Measurements from ENCODE around the gene MBNL2.

The MBNL2 gene

GRCh38 chr13:97316390-97316789 lies 94.3 kb downstream of the MBNL2 start:
- DNase-seq: no peak
- peaks cover 0 to 2% (median 0%) of the 10 kb centered on the region in 4 experiments for H3K36me3 ChIP-seq (ENCODE audit: control insufficient read depth in 4 of 4, insufficient read depth in 4 of 4, low read length in 3 of 4)
- CTCF ChIA-PET: interaction anchor here (0.6 kb wide), 1 partner anchor 206 kb away, joined by 3 read pairs; no protein-coding TSS in a partner anchor
- no peak overlapping the region for H3K27ac ChIP-seq (ENCODE audit: insufficient read depth in 1 of 2, low read depth in 1 of 2, low read length in 2 of 2, poor library complexity in 1 of 2, severe bottlenecking in 2 of 2)
- no peaks in the 10 kb centered on the region for H3K9me3 ChIP-seq (ENCODE audit: control extremely low read depth in 1 of 5, control insufficient read depth in 4 of 5, insufficient read depth in 2 of 5, low read depth in 1 of 5, low read length in 4 of 5)
- 100% methylated on average over 1 of the region's 2 CpGs for WGBS (ENCODE audit: insufficient coverage)
- POLR2A ChIA-PET: no interaction called here
- no peak overlapping the region for H3K4me3 ChIP-seq (ENCODE audit: control insufficient read depth in 1 of 7, extremely low read depth in 1 of 7, insufficient read depth in 4 of 7, low read depth in 2 of 7, low read length in 6 of 7)
- no peaks in the 10 kb centered on the region for H3K27me3 ChIP-seq (replicated peaks in 2 of 5; ENCODE audit: control insufficient read depth in 4 of 5, insufficient read depth in 5 of 5, low read length in 4 of 5)
- no peaks in the 10 kb centered on the region for H3K4me1 ChIP-seq (ENCODE audit: control extremely low read depth in 1 of 4, control insufficient read depth in 4 of 4, insufficient read depth in 4 of 4, low read length in 3 of 4)

DNA sequence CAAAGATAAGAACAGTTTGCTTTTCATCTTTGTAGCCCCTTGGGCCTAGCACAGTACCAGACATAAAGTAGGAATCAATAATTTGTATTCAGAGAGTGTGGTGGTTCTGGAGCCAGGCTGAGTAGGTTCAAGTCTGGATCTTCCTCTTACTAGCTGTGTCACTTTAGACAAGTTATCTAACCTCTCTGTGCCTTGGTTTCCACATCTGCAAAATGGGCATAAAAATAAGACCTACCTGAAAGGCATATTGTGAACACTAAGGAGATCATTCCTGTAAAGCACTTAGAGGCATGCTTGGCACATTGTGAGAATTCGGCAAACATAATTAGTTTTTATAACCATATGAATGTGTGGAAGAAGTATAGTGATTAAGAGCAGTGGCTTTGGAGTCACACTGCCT lies 95.8 kb downstream of the MBNL2 start:
- Histone ChIP-seq H3K4me3 (ENCODE audit: control insufficient read depth in 1 of 7, extremely low read depth in 1 of 7, insufficient read depth in 4 of 7, low read depth in 2 of 7, low read length in 6 of 7) (no peak overlapping the region), H3K36me3 (ENCODE audit: control insufficient read depth in 4 of 4, insufficient read depth in 4 of 4, low read length in 3 of 4) (peaks cover 0 to 2% (median 0%) of the 10 kb centered on the region in 4 experiments), H3K9me3 (ENCODE audit: control extremely low read depth in 1 of 5, control insufficient read depth in 4 of 5, insufficient read depth in 2 of 5, low read depth in 1 of 5, low read length in 4 of 5) (no peaks in the 10 kb centered on the region), H3K27me3 (replicated peaks in 2 of 5; ENCODE audit: control insufficient read depth in 4 of 5, insufficient read depth in 5 of 5, low read length in 4 of 5) (no peaks in the 10 kb centered on the region), H3K27ac (ENCODE audit: insufficient read depth in 1 of 2, low read depth in 1 of 2, low read length in 2 of 2, poor library complexity in 1 of 2, severe bottlenecking in 2 of 2) (no peak overlapping the region), H3K4me1 (ENCODE audit: control extremely low read depth in 1 of 4, control insufficient read depth in 4 of 4, insufficient read depth in 4 of 4, low read length in 3 of 4) (no peaks in the 10 kb centered on the region)
- DNase-seq: no peak
- POLR2A ChIA-PET: no interaction called here
- WGBS (ENCODE audit: insufficient coverage): no CpG with 5 or more reads among the region's 1 CpG
- CTCF ChIA-PET: interaction anchor here (1.5 kb wide), 1 partner anchor 41 kb away, joined by 4 read pairs; no protein-coding TSS in a partner anchor

GRCh38 chr13:97318532-97318931 lies 96.4 kb downstream of the MBNL2 start:
- Histone ChIP-seq H3K4me1 (ENCODE audit: control extremely low read depth in 1 of 4, control insufficient read depth in 4 of 4, insufficient read depth in 4 of 4, low read length in 3 of 4) (no peaks in the 10 kb centered on the region), H3K9me3 (ENCODE audit: control extremely low read depth in 1 of 5, control insufficient read depth in 4 of 5, insufficient read depth in 2 of 5, low read depth in 1 of 5, low read length in 4 of 5) (no peaks in the 10 kb centered on the region), H3K27ac (ENCODE audit: insufficient read depth in 1 of 2, low read depth in 1 of 2, low read length in 2 of 2, poor library complexity in 1 of 2, severe bottlenecking in 2 of 2) (no peak overlapping the region), H3K4me3 (ENCODE audit: control insufficient read depth in 1 of 7, extremely low read depth in 1 of 7, insufficient read depth in 4 of 7, low read depth in 2 of 7, low read length in 6 of 7) (no peak overlapping the region), H3K27me3 (replicated peaks in 2 of 5; ENCODE audit: control insufficient read depth in 4 of 5, insufficient read depth in 5 of 5, low read length in 4 of 5) (no peaks in the 10 kb centered on the region), H3K36me3 (ENCODE audit: control insufficient read depth in 4 of 4, insufficient read depth in 4 of 4, low read length in 3 of 4) (peaks cover 0 to 2% (median 0%) of the 10 kb centered on the region in 4 experiments)
- CTCF ChIA-PET: interaction anchor here (1.5 kb wide), 2 partner anchors 40 to 108 kb away, joined by 3 to 4 read pairs; no protein-coding TSS in a partner anchor
- WGBS (ENCODE audit: insufficient coverage): 96% methylated on average over 2 of the region's 2 CpGs
- DNase-seq: peak in 2 of 3 donors; percentile 44 to 56
- POLR2A ChIA-PET: no interaction called here

DNA sequence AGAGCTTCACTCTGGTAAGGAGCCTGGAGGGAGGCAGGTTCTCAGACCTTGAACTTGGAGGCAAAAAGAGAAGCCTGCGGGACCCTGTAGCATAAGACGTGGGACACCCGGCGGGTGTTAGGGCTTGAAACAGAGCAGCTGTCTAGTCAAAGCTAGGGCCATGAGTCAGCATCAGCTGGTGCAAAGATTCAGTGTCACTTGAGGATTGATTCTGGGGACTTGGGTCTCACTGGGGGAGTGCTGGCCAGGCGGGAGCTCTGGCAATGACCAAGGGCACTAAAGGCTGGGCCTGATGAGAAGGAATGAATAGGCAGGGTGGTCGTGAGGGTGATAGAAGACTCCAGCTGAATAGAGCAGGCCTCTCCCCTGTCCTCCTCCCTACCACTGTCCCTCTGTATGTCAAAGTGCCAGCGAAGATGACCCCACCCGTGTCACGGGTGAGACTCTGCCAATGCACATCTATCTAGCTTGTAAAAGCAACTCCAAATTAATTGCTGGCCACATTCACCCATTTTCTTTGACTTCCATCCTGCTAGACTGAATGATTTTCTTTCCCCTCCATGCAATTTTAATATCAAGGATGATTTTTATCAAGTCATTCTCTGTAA lies 97.1 kb downstream of the MBNL2 start:
- WGBS (ENCODE audit: insufficient coverage): 94% methylated on average over 9 of the region's 9 CpGs
- CTCF ChIA-PET: interaction anchor here (0.5 to 1.5 kb wide), 3 partner anchors 39 to 222 kb away, joined by 3 to 4 read pairs (median 3); no protein-coding TSS in a partner anchor
- POLR2A ChIA-PET: no interaction called here

DNA sequence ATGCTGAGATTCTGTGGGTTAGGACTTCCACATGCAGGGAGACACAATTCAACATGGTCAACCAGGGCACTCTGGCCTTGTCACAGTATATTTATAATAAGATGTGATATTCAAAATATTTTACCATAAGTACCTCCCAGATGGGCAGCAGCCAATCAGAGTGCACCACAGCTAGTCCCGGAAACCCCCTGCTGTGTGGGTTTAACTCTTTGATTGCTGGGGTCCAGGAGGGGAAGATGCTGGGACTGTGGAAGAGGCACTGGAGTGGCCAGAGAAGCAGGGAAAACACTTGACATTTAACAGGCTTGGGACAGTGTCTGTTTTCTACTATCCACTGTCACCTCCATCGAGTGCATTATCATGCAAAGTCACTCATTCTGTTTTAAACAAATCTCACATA lies 99.0 kb downstream of the MBNL2 start:
- CTCF ChIA-PET: interaction anchor here (0.9 kb wide), 1 partner anchor 23 kb away, joined by 3 read pairs; no protein-coding TSS in a partner anchor

More for the DNA sequence above, 97.1 kb downstream of the MBNL2 start:
- Histone ChIP-seq H3K4me1 (ENCODE audit: control extremely low read depth in 1 of 4, control insufficient read depth in 4 of 4, insufficient read depth in 4 of 4, low read length in 3 of 4) (no peaks in the 10 kb centered on the region), H3K9me3 (ENCODE audit: control extremely low read depth in 1 of 5, control insufficient read depth in 4 of 5, insufficient read depth in 2 of 5, low read depth in 1 of 5, low read length in 4 of 5) (no peaks in the 10 kb centered on the region), H3K27me3 (replicated peaks in 2 of 5; ENCODE audit: control insufficient read depth in 4 of 5, insufficient read depth in 5 of 5, low read length in 4 of 5) (no peaks in the 10 kb centered on the region), H3K4me3 (ENCODE audit: control insufficient read depth in 1 of 7, extremely low read depth in 1 of 7, insufficient read depth in 4 of 7, low read depth in 2 of 7, low read length in 6 of 7) (no peak overlapping the region), H3K36me3 (ENCODE audit: control insufficient read depth in 4 of 4, insufficient read depth in 4 of 4, low read length in 3 of 4) (no peaks in the 10 kb centered on the region), H3K27ac (ENCODE audit: insufficient read depth in 1 of 2, low read depth in 1 of 2, low read length in 2 of 2, poor library complexity in 1 of 2, severe bottlenecking in 2 of 2) (no peak overlapping the region)
- DNase-seq: peak in 1 of 3 donors; percentile 6

DNA sequence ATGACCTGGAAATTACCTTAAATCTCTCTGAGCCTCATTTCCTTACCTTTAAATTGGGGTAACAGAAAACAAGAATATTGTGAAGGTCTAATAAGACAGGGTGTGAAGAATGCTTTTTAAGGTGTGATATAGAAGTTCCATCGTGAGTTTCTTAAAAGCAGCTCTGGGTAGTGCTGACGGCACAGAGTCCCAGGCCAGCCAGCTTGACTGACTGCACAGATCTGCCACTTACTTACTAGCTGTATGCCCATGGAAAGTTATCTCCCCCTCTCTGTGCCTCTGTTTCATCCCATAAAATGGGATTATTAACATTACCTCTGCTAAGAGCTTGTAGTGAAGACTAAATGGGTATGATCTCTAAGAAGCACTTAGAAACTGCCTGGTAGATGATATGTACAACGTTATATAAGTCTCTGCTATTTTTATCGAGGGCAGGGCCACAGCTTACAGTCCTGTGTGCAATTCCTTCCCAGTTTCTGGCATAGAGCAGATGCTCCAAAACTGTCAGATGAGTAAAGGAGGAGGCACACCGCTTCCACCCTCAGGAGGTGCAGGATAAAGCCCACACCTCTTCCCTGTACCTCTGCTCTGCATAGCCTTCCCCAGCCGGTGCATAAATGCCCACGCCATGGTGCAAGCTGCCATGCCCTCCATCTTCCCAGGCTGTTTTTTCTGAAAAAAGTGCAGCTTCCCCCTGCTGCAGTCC lies 99.6 kb downstream of the MBNL2 start:
- Histone ChIP-seq H3K9me3 (ENCODE audit: control extremely low read depth in 1 of 5, control insufficient read depth in 4 of 5, insufficient read depth in 2 of 5, low read depth in 1 of 5, low read length in 4 of 5) (no peaks in the 10 kb centered on the region), H3K36me3 (ENCODE audit: control insufficient read depth in 4 of 4, insufficient read depth in 4 of 4, low read length in 3 of 4) (no peaks in the 10 kb centered on the region), H3K27me3 (replicated peaks in 2 of 5; ENCODE audit: control insufficient read depth in 4 of 5, insufficient read depth in 5 of 5, low read length in 4 of 5) (no peaks in the 10 kb centered on the region), H3K4me1 (ENCODE audit: control extremely low read depth in 1 of 4, control insufficient read depth in 4 of 4, insufficient read depth in 4 of 4, low read length in 3 of 4) (no peaks in the 10 kb centered on the region), H3K4me3 (ENCODE audit: control insufficient read depth in 1 of 7, extremely low read depth in 1 of 7, insufficient read depth in 4 of 7, low read depth in 2 of 7, low read length in 6 of 7) (no peak overlapping the region), H3K27ac (ENCODE audit: insufficient read depth in 1 of 2, low read depth in 1 of 2, low read length in 2 of 2, poor library complexity in 1 of 2, severe bottlenecking in 2 of 2) (no peak overlapping the region)
- DNase-seq: no peak
- CTCF ChIA-PET: interaction anchor here (0.9 kb wide), 1 partner anchor 22 kb away, joined by 3 read pairs; no protein-coding TSS in a partner anchor
- POLR2A ChIA-PET: no interaction called here
- WGBS (ENCODE audit: insufficient coverage): 94% methylated on average over 6 of the region's 7 CpGs

More for the DNA sequence above, 99.0 kb downstream of the MBNL2 start:
- H3K9me3 ChIP-seq (ENCODE audit: control extremely low read depth in 1 of 5, control insufficient read depth in 4 of 5, insufficient read depth in 2 of 5, low read depth in 1 of 5, low read length in 4 of 5): no peaks in the 10 kb centered on the region
- H3K36me3 ChIP-seq (ENCODE audit: control insufficient read depth in 4 of 4, insufficient read depth in 4 of 4, low read length in 3 of 4): no peaks in the 10 kb centered on the region
- H3K27me3 ChIP-seq (replicated peaks in 2 of 5; ENCODE audit: control insufficient read depth in 4 of 5, insufficient read depth in 5 of 5, low read length in 4 of 5): no peaks in the 10 kb centered on the region
- WGBS (ENCODE audit: insufficient coverage): 100% methylated on average over 1 of the region's 2 CpGs
- DNase-seq: peak in 1 of 3 donors; percentile 7
- no peak overlapping the region for H3K27ac ChIP-seq (ENCODE audit: insufficient read depth in 1 of 2, low read depth in 1 of 2, low read length in 2 of 2, poor library complexity in 1 of 2, severe bottlenecking in 2 of 2)
- POLR2A ChIA-PET: no interaction called here
- no peak overlapping the region for H3K4me3 ChIP-seq (ENCODE audit: control insufficient read depth in 1 of 7, extremely low read depth in 1 of 7, insufficient read depth in 4 of 7, low read depth in 2 of 7, low read length in 6 of 7)
- no peaks in the 10 kb centered on the region for H3K4me1 ChIP-seq (ENCODE audit: control extremely low read depth in 1 of 4, control insufficient read depth in 4 of 4, insufficient read depth in 4 of 4, low read length in 3 of 4)

- Histone ChIP-seq H3K27ac (ENCODE audit: insufficient read depth in 1 of 2, low read depth in 1 of 2, low read length in 2 of 2, poor library complexity in 1 of 2, severe bottlenecking in 2 of 2) (no peak overlapping the region), H3K36me3 (ENCODE audit: control insufficient read depth in 4 of 4, insufficient read depth in 4 of 4, low read length in 3 of 4) (no peaks in the 10 kb centered on the region), H3K9me3 (ENCODE audit: control extremely low read depth in 1 of 5, control insufficient read depth in 4 of 5, insufficient read depth in 2 of 5, low read depth in 1 of 5, low read length in 4 of 5) (no peaks in the 10 kb centered on the region), H3K4me3 (ENCODE audit: control insufficient read depth in 1 of 7, extremely low read depth in 1 of 7, insufficient read depth in 4 of 7, low read depth in 2 of 7, low read length in 6 of 7) (no peak overlapping the region), H3K27me3 (replicated peaks in 2 of 5; ENCODE audit: control insufficient read depth in 4 of 5, insufficient read depth in 5 of 5, low read length in 4 of 5) (no peaks in the 10 kb centered on the region), H3K4me1 (ENCODE audit: control extremely low read depth in 1 of 4, control insufficient read depth in 4 of 4, insufficient read depth in 4 of 4, low read length in 3 of 4) (no peaks in the 10 kb centered on the region)
- POLR2A ChIA-PET: no interaction called here
- CTCF ChIA-PET: no interaction called here
- WGBS (ENCODE audit: insufficient coverage): 80% methylated on average over 1 of the region's 3 CpGs
- DNase-seq: no peak
These were observed 100.7 kb downstream of the MBNL2 start for GRCh38 chr13:97322740-97323342.
